ENCODE results near the gene ARHGAP15.

ARHGAP15 gene

GRCh38 chr2:143177096-143177786 is 48.0 kb downstream of the ARHGAP15 start:
- Histone ChIP-seq H3K4me3 (ENCODE audit: low read depth, low read length) (no peak overlapping the region), H3K36me3 (no peaks in the 10 kb centered on the region), H3K27me3 (no peaks in the 10 kb centered on the region), H3K4me1 (no peaks in the 10 kb centered on the region), H3K9me3 (no peaks in the 10 kb centered on the region)
- no peak for DNase-seq
- TF ChIP-seq CTCF (IDR thresholded peaks at IDR 0.05; ENCODE audit: low read depth, low read length), result no peak

DNA sequence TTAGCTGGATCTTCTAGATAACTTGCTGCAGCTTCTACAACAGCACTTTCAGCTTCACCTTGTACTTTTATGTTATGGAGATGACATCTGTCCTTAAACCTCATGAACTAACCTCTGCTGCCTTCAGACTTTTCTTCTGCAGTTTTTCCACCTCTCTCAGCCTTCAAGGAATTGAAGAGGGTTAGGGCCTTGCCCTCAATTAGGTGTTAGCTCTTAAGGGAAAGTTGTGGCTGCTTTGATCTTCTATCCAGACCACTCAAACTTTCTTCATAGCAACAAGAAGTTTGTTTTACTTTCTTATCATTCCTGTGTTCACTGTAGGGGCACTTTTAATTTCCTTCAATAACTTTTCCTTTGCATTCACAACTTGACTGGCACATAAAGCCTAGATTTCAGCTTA is 52.3 kb downstream of the ARHGAP15 start:
- no peak for TF ChIP-seq CTCF (IDR thresholded peaks at IDR 0.05; ENCODE audit: low read depth, low read length)
- no peaks in the 10 kb centered on the region for H3K4me1 ChIP-seq
- no peaks in the 10 kb centered on the region for H3K27me3 ChIP-seq
- H3K4me3 ChIP-seq (ENCODE audit: low read depth, low read length), result no peak overlapping the region
- H3K36me3 ChIP-seq, result no peaks in the 10 kb centered on the region
- no peak for DNase-seq
- no peaks in the 10 kb centered on the region for H3K9me3 ChIP-seq

DNA sequence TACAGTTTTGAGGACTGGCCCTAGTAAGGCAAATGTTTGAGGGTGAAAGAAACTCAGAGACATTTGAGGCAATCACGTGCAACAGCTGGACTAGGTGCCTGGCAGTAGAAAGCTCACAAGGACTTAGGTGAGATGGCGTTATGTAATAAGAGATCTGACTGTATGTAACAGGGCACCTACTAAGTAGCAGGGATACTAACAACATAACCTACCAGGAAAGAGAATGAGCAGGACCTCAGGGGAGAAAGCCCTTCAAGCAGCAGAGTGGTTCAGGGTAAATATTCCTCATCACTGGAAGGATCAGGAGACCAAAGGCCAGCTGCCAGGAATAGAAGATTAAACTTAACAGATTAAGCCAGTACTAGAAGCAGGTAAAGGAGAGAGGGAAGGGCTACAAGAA is 53.4 kb downstream of the ARHGAP15 start:
- H3K9me3 ChIP-seq, result no peaks in the 10 kb centered on the region
- no peak overlapping the region for H3K4me3 ChIP-seq (ENCODE audit: low read depth, low read length)
- no peaks in the 10 kb centered on the region for H3K27me3 ChIP-seq
- H3K4me1 ChIP-seq, result no peaks in the 10 kb centered on the region
- DNase-seq, result no peak
- TF ChIP-seq CTCF (IDR thresholded peaks at IDR 0.05; ENCODE audit: low read depth, low read length), result no peak
- no peaks in the 10 kb centered on the region for H3K36me3 ChIP-seq

GRCh38 chr2:143183804-143184463 is 54.7 kb downstream of the ARHGAP15 start:
- no peak for TF ChIP-seq CTCF (IDR thresholded peaks at IDR 0.05; ENCODE audit: low read depth, low read length)
- DNase-seq, result no peak
- no peaks in the 10 kb centered on the region for H3K36me3 ChIP-seq
- no peaks in the 10 kb centered on the region for H3K4me1 ChIP-seq
- no peaks in the 10 kb centered on the region for H3K9me3 ChIP-seq
- no peaks in the 10 kb centered on the region for H3K27me3 ChIP-seq
- no peak overlapping the region for H3K4me3 ChIP-seq (ENCODE audit: low read depth, low read length)

DNA sequence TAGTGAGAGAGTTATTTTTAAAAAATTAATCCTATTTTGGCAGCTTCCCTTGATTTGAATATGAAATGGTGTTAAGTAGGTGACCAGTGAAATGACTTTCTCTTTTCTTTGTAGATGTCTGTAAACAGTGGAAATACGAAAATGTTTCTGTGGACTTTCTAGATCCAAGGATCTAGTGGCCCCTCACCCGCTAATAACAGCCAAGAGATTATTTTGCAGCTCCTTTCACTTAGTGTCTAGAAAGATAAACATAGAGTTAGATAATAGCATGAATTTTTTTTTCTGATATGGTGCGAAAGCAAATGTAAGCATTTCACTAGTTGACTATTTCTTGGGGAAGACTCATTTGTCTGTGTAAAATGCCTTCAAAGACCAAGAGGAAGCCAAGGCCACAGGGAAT is 57.7 kb downstream of the ARHGAP15 start:
- H3K9me3 ChIP-seq, result no peaks in the 10 kb centered on the region
- no peaks in the 10 kb centered on the region for H3K4me1 ChIP-seq
- no peaks in the 10 kb centered on the region for H3K36me3 ChIP-seq
- no peak for DNase-seq
- H3K27me3 ChIP-seq, result no peaks in the 10 kb centered on the region
- no peak for TF ChIP-seq CTCF (IDR thresholded peaks at IDR 0.05; ENCODE audit: low read depth, low read length)
- H3K4me3 ChIP-seq (ENCODE audit: low read depth, low read length), result no peak overlapping the region

DNA sequence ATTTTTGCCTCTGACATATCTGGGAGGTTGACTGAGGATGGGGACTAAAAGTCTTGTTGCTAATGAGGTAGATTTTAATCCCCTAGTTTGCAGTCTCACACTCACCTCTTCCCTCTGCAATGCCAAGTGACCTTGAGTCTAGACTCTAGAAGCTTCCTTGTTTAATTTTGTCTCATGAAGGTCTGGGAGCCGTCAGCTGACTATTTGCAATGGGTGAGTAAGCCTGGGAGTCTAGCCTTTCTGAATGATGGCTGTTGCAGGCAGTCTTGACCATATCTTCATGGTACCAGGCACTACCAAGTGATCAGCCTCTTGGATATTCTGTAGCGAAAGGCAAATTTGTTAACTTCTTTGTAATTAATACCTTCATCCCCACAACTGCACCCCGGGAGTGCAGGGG is 61.2 kb downstream of the ARHGAP15 start:
- Histone ChIP-seq H3K4me3 (ENCODE audit: low read depth, low read length) (no peak overlapping the region), H3K36me3 (no peaks in the 10 kb centered on the region), H3K4me1 (no peaks in the 10 kb centered on the region), H3K27me3 (no peaks in the 10 kb centered on the region), H3K9me3 (no peaks in the 10 kb centered on the region)
- no peak for TF ChIP-seq CTCF (IDR thresholded peaks at IDR 0.05; ENCODE audit: low read depth, low read length)
- no peak for DNase-seq
